GM18868 (cell line): ENCODE measurements around the gene RFC4.
"Not testable (repeated sequence)": the region's sequence is repeated elsewhere in the genome, so short reads cannot be mapped to it uniquely, and the experiment has no call there.

Experiments used
- ATAC-seq: cut with Tn5 transposase; IDR thresholded peaks from one replicate; pipeline ENCODE4 v1.9.1; 2021; ENCODE audit warnings: mild to moderate bottlenecking, moderate library complexity; ENCODE audit not compliant: unreplicated experiment

Gene RFC4, protein sequence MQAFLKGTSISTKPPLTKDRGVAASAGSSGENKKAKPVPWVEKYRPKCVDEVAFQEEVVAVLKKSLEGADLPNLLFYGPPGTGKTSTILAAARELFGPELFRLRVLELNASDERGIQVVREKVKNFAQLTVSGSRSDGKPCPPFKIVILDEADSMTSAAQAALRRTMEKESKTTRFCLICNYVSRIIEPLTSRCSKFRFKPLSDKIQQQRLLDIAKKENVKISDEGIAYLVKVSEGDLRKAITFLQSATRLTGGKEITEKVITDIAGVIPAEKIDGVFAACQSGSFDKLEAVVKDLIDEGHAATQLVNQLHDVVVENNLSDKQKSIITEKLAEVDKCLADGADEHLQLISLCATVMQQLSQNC

DNA sequence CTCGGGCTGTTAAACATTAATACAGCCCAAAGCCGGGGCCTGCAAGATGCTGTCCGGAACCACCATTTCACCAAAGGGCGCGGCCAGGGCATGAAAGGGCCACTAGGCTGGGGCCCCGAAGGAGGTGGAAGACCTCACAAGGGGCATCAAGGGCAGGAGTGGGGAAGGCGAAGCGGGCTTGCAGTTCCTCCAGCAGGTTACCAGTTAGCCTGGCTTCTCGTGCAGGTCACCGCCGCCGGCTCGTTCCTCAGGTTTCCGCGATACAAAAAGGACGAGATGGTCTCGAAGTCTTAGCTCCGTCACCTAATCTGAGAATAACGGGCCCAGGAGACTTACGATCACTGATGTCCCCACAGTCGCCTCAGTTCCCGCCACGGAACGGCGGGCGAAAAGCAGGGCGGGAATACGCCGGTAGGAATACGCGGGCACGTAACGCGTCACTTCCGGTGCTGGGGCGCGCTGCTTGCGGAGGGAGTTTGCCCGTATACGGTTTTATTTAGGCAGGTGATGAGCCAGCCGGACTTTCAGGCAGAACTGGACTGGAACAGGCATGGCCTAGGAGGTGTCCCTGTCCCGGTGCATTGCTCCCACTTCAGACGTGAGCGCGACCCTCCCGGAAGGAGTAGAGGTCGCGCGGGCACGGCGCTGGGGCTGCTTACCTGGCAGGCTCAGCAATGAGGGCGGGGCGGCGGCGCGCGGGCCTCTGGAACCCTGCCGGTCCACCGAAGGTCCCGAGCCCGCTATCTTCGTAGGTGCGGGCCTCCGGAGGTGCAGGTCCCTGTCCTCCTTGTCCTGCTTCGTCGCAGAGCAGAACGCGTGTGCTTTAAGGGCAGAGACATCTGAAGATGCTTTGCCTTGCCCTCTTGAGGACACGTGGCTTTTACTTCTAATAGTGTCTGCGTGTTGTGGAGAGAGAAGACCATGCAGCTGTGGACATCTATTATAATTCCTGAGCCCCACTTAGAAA is at the start of gene RFC4:
RFC4 (minus strand) TSS at position 394 of the 967 bp plus-strand sequence. CDS start 1,769 bp downstream, outside the sequence.
- ATAC-seq = peak; percentile 93

DNA sequence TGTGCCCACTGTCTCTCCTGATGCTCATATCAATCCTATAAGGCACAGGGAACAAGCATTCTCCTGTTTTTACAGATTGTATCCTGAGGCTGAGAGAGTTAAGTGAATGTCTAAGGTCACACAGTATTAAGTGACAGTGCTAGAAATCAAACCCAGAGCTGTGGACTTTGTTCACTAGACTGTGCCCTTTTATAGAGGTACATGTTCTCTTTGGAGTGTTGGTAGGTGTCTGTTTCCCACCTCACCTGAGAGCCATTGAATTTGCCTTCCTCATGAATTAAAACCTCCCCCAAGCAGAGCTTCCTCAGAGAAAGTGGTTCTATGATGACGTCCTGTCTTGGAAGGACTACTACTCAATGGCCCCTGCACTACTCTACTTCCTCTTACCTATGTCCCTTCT is 48.7 kb upstream of the RFC4 start:
- ATAC-seq = no peak

DNA sequence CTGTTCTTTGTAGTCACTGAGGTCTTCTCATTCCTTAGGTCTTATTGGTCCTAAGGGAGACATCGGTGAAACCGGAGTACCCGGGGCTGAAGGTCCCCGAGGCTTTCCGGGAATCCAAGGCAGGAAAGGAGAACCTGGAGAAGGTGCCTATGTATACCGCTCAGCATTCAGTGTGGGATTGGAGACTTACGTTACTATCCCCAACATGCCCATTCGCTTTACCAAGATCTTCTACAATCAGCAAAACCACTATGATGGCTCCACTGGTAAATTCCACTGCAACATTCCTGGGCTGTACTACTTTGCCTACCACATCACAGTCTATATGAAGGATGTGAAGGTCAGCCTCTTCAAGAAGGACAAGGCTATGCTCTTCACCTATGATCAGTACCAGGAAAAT is 47.9 kb upstream of the RFC4 start:
- ATAC-seq = no peak

DNA sequence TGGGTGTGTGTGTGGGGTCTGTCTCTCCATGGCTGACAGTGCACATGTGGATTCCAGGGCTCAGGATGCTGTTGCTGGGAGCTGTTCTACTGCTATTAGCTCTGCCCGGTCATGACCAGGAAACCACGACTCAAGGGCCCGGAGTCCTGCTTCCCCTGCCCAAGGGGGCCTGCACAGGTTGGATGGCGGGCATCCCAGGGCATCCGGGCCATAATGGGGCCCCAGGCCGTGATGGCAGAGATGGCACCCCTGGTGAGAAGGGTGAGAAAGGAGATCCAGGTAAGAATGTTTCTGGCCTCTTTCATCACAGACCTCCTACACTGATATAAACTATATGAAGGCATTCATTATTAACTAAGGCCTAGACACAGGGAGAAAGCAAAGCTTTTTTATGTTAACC is 46.7 kb upstream of the RFC4 start:
- no peak for ATAC-seq

DNA sequence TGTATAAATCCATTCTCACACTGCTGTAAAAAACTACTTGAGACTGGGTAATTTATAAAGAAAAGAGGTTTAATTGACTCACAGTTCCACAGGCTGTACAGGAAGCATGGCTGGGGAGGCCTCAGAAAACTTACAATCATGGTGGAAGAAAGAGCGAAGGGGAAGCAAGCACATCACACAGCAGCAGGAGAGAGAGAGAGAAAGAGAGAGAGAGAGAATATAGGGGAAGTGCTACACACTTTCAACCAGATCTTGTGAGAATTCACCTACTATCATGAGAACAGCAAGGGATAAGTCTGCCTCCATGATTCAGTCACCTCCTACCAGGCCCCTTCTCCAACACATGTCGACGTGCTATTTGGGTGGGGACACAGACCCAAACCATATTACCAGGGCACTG is 45.6 kb upstream of the RFC4 start:
- not testable (repeated sequence) for ATAC-seq

DNA sequence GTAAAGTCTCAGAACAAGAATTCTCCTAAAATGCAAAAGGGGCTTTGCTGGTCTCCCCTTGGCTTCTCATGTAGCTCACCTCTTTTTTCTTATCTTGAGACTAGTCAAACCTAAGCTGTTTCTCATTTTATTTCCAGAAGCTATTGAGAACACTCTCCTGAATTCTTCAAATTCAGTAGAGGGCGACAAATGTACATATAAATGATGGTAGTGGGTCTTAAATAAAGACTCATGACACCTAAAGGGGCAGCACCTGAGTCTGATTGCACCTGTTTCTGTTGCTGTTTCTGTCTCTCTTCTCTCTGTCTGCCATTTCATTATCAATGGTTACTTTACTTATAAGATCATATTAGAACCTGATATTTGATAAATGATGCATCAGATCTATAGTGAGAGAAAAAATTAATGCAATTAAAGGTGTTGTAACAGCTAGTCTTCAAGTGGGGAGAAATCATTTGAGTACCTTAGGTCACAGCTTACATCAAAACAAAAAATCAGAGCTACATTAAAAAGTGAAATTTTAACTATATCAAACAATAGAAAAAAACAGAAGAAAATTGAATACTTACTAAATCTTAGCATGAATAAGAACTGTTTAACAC is 43.2 kb upstream of the RFC4 start:
- peak; percentile 66 for ATAC-seq

DNA sequence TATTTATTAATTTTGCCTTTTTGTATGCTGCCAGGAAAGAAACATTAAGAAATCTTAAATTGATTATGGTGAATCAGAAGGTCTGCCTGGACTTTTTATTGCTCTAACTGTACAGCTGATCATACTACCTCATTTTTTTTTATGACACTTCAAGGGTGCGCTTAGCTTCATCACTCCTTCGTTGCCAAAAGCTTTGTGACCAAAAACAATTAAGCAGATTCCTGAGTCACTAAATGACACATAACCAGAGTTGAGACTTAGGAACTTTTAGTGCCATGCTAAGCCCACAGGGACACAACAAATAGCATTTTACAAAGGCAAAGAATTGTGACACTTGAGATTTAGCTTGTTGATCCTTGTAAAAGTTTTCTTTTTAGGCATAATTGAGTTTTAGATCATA is 41.2 kb upstream of the RFC4 start:
- ATAC-seq = no peak

DNA sequence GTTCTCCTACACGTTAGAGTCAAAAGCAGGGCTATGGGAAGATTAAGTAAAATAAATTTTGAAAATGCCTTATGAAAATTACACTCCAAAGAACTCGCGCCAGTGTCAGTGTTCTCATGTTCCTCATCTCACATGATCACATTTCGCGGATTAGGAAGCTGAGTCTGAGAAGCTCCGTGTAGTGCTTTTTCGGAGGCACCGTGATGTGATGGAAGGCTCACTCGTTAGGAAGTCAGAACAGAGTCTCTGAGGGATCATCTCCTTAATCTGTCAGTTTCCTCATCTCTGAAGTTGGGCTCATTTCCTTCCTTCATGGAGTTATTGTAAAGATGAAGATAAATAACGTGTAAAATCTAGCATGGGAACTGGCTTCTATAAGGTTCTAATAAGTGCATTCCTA is 39.5 kb upstream of the RFC4 start:
- ATAC-seq = no peak

DNA sequence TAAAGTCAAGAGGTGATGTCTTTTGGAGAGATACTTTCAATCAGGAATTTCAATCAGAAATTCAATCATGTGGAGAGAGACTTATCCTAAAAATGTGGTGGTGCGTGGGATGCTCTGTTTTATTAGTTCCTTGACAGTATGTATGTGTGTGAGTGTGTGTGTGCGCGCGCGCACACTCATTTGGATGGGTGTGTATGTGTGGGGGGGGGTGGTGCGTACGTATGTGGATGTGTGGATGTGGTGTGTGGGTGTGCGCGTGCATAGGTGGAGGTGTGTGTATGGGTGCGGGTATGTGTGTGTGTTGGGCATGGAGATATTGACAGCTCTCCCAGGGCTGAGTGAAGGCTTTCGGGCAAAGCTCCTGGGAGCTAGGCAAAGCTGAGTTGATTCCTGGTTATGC is 38.6 kb upstream of the RFC4 start:
- no peak for ATAC-seq

DNA sequence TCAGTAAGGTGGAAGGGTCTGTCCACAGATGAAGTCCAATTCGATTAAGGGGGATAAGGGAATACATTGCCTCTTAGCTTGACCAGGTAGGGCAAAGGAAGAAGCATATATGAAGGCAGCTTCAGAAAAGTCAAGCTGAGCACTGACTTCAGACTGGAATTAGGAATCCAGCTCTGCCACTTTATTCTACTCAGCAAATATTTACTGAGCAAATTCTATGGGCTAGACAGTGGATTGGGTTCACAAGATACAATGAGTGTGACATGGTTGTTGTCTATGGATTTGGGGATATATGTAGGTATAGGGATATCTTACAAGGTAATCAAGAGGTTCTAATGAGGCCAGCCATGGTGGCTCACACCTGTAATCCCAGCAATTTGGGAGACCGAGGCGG is 36.8 kb upstream of the RFC4 start:
- ATAC-seq = no peak

DNA sequence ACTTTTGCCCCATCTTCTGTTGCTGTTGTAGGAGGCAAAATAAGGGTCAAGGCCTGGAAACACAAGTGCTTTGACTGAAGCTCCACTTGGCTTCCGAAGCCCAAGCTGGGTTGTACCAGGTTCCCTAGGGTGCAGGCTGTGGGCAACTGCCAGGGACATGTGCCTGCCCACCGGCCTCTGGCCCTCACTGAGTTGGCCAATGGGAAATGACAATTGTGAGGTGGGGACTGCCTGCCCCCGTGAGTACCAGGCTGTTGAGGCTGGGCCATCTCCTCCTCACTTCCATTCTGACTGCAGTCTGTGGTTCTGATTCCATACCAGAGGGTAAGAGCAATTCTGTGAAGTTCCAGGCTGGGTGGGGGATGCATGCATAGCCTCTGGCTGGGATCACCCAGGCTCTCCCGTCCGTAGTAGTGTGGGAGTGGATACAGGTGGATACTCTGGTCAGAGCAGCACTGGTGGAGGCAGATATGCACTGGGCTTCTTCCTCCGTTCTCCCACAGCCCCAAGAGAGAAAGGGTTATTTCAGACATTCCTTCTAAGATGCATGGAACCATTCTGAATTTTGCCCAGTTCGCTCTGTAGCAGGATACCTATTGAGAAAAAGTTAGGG is 36.2 kb upstream of the RFC4 start, which contains the start of gene ADIPOQ:
ADIPOQ (plus strand) TSS at position 285 of the 613 bp plus-strand sequence. CDS start 10,349 bp downstream, outside the sequence.
- ATAC-seq = no peak

DNA sequence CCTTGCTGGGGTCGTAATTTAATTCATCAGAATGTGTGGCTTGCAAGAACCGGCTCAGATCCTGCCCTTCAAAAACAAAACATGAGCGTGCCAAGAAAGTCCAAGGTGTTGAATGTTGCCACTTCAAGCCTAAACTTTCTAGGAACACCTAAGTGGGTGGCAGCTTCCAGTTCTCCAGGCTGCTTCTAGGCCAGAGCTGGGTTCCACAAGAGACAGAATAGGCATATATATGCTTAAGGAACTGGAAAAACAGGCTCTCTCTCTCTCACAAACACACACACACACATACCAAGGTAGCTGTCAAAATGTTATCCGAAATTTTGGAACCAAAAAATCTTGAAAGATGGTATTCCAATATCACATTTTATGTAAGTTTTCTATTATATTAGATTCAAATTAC is 35.3 kb upstream of the RFC4 start:
- ATAC-seq = no peak

DNA sequence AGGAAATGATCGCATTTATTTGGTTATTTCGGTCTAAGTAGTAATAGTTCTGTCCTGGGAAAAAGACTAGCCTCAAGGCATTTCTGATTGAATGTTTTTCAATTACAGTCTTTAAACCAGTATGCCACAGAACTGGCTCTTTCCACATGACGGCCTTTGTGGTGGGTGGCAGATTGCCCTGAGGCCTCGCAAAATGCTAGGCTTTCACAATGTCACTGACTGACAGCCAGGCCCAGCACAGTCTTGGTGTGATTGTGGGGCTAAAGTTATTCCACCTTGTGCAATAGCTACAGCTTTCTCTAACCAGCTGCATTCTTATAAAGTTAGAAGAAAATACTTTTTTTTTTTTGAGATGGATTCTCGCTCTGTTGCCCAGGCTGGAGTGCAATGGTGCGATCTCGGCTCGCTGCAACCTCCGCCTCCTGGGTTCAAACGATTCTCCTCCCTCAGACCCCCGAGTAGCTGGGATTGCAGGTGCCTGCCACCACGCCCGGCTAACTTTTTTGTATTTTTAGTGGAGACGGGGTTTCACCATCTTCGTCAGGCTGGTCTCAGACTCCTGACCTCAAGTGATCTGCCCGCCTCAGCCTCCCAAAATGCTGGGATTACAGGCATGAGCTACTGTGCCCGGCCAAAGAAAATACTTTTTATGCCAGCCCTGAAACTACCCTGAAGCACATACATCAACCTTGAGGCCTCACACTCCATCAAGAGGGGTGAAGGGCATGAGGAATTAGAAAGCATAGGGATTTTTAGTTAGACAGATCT is 33.8 kb upstream of the RFC4 start:
- ATAC-seq = no peak

DNA sequence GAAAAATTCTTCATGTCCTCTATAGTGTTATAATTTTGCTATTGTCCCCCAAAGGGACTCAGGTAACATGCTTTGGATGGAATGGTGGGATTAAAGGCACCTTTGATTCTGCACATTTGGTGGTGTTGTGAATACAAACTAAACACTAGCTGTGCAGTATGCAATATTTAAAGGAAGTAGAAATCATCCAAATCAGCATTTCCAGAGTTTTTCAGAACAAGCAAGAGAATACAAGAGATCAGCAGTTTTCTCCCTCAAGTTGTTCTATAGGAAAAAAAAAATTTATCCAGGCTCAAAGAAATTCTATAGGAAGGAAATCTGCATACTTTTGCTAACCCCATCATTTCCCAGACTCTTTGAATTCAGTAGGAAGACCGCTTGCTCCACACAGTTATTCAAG is 26.0 kb upstream of the RFC4 start:
- no peak for ATAC-seq

DNA sequence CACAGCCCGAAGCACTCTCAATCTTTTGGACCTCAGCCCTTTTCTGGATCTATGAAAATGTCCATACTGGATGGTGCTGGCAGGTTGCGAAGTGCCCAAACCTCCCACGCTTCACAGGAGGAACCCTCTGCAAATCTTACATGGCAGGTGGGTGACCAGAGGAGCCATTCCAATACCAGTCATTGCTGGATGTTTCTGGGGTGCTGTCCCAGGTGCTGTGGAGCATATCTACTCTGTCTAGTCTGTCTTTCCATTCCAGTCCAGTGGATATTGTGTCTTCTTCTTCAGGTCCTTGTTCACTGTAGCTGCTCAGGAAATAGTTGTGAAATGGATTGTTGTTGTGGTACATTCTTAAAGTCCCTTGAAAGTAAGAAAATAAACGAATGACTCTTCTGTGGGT is 25.5 kb upstream of the RFC4 start:
- ATAC-seq = no peak

DNA sequence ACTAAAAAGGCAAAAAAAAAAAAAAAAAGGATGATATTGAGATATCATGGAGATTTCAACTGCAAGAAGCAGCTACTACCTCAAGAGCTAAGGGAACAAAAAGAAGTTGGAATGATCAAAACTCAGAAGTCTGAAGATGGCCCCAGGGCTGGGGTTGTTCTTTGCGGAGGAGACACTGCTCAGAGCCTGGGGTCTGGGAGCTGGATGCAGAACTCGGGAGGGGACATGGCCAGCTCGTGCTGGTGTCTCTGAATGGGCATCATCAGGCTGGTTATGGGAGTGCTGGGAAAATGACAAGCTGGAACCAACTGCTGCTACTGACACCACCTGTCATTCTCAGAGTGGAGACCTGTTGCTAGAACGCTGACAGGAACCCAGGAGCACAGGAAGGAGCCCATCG is 22.1 kb upstream of the RFC4 start:
- no peak for ATAC-seq

DNA sequence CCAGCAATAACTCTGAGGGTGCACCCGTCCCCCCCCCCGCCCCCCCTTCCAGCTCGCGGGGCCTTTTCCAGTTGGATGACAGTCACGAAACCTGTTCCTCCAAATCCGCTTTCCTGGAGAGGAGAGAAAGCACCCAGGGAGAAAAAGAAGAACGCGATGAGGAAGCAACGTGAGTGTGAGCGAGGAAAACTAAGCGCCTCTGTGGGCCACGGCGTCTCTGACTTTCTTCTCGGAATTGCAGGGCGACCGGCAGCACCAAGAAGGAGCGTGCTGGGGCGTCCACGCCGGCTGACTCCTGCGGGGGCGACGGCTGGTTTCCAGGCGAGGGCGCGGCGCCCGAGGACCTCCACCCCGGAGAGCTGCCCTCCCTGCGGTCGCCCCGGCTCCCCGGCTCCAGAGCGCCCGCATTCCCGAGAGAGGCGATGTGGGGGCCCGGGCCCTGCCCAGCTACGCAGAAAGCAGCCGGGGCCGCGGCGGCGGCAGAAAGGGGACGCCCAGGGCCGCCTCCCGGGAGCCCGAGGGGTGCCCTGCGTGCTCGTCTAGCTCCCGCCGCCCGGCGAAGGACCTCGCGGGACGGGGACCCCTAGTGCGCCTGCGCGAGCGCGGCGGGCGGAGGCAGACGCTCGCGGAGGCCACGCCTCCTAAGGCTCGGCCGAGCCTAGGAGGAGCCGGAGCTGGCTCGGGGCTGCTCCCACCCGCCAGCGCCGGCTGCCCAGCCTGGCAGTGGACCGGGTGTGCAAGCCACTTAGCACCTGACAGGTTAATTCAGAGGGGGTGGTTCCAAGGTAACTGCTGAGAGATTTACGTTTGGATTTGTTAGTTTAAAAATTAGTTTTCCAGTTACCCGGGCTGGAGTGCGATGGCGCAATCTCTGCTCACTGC is 20.9 kb upstream of the RFC4 start:
- peak; percentile 83 for ATAC-seq

DNA sequence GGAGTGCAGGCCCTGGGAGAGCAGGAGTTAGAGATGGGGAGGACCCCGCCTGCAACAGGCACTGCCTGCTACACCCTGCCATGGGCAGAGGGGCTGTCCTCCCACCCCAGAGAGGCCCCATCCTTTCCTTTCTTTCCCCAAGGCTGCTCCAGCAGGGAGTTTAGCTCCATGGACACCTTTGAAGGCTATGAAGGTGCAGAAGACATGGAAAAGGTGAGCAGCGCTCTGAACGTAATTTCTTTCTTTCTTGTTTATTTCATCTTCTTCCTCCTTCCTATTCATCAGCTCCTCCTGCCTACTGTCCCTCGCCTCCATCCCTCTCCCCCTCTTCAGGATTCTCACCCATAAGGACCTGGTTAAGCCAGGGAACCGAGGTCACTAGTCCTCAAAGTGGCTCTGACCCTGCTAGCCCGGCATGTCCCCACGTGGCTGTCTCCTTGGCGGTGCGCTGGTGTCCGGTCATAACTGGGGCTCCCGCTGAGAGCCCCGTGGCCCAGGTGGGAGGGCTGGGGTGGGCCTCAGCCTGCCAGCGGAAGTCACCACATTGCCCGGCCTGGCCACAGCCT is 20.2 kb upstream of the RFC4 start:
- ATAC-seq = no peak

DNA sequence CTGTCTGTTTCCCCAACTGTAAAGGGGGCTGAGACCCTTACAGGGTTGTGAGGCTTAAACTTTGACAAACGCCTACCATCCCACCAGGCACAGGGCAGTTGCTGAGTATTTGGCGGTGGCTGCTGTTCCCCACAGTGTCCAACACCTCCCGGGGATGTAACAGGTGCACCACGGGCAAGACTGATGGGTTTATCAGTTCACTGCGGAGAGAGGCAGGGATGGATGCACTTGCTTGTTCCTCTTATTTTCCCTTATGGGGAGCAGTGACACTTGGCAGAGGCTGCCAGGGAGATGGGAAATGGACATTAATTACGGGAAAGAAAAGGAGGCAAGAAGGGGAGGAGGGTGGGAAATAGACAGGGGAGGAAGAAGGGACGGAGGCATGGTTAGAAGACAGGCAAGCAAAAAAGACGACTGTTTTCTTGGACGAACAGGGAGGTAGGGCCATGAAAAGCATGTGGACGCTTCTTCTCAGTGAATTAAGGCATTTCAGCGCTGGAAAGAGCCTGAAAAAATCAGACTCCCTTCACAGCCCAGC is 19.7 kb upstream of the RFC4 start:
- no peak for ATAC-seq
